SIG-M5 (cell line): ENCODE data around the gene MEX3C.

Source experiments
- DNase-seq: peaks from one replicate; lab custom pipeline; 2025; lab: John Stamatoyannopoulos, UW

The MEX3C gene

GRCh38 chr18:51153659-51154371 lies 43.7 kb downstream of the MEX3C start:
- DNase-seq, result no peak

GRCh38 chr18:51151568-51152511 lies 45.6 kb downstream of the MEX3C start:
- DNase-seq, result no peak

GRCh38 chr18:51151185-51151567 lies 46.3 kb downstream of the MEX3C start:
- no peak for DNase-seq

- no peak for DNase-seq
Measured at GRCh38 chr18:51150113-51150700, 47.3 kb downstream of the MEX3C start.

- DNase-seq, result no peak
Measured at GRCh38 chr18:51149670-51150069, 47.8 kb downstream of the MEX3C start.

GRCh38 chr18:51146909-51147308 lies 50.6 kb downstream of the MEX3C start:
- no peak for DNase-seq

- no peak for DNase-seq
Measured at GRCh38 chr18:51138936-51139335, 58.5 kb downstream of the MEX3C start.

- DNase-seq, result no peak
Measured at GRCh38 chr18:51137891-51138290, 59.6 kb downstream of the MEX3C start.

GRCh38 chr18:51137026-51137729 lies 60.3 kb downstream of the MEX3C start:
- no peak for DNase-seq

- no peak for DNase-seq
Measured at GRCh38 chr18:51135795-51136194, 61.7 kb downstream of the MEX3C start.

- no peak for DNase-seq
Measured at GRCh38 chr18:51135364-51135763, 62.1 kb downstream of the MEX3C start.

GRCh38 chr18:51134721-51135120 lies 62.8 kb downstream of the MEX3C start:
- no peak for DNase-seq

- no peak for DNase-seq
Measured at GRCh38 chr18:51133580-51134160, 63.8 kb downstream of the MEX3C start.

GRCh38 chr18:51132256-51132935 lies 65.1 kb downstream of the MEX3C start:
- DNase-seq, result no peak

GRCh38 chr18:51128533-51128932 lies 68.9 kb downstream of the MEX3C start:
- no peak for DNase-seq

- no peak for DNase-seq
Measured at GRCh38 chr18:51127664-51128063, 69.8 kb downstream of the MEX3C start.

GRCh38 chr18:51125976-51126375 lies 71.5 kb downstream of the MEX3C start:
- no peak for DNase-seq
